ENCODE data around the gene NPY. TPM values are rescaled to one million over a fixed set of nuclear protein-coding genes. Genes with fewer than 3 reads are reported as not detected.

Gene NPY
- total RNA-seq, 4 donors from 2014 or later: 5.4 TPM; not detected in 3

DNA sequence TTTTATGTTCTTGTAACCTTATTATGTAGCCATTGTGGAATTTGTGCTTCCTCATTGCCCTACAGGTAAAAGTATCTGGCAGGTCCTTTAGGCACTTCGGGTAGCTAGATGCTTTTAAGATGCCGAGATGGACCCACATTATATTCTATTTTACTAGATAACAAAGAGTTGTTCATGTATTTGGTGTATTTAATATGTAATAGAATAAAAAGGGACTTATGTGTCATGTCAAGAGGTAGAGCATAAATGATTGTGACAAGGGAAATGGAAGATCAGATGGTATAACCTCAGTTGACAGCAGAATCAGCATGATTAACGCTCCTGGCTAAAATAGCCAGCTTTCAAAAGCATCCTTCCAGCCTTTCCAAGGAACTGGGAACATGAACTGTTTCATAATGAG, 50.6 kb downstream of the NPY start:
- H3K4me3 ChIP-seq: no peak overlapping the region
- H3K27me3 ChIP-seq: no peaks in the 10 kb centered on the region
- 90 to 91% methylated on average over 3 of the region's 3 CpGs for WGBS, 2 donors
- no peaks in the 10 kb centered on the region for H3K4me1 ChIP-seq
- TF ChIP-seq, protein P1, sequence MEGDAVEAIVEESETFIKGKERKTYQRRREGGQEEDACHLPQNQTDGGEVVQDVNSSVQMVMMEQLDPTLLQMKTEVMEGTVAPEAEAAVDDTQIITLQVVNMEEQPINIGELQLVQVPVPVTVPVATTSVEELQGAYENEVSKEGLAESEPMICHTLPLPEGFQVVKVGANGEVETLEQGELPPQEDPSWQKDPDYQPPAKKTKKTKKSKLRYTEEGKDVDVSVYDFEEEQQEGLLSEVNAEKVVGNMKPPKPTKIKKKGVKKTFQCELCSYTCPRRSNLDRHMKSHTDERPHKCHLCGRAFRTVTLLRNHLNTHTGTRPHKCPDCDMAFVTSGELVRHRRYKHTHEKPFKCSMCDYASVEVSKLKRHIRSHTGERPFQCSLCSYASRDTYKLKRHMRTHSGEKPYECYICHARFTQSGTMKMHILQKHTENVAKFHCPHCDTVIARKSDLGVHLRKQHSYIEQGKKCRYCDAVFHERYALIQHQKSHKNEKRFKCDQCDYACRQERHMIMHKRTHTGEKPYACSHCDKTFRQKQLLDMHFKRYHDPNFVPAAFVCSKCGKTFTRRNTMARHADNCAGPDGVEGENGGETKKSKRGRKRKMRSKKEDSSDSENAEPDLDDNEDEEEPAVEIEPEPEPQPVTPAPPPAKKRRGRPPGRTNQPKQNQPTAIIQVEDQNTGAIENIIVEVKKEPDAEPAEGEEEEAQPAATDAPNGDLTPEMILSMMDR (IDR thresholded peaks at IDR 0.05): no peak
- TF ChIP-seq POLR2A (IDR thresholded peaks at IDR 0.05) (no peak), EP300 (IDR thresholded peaks at IDR 0.05) (no peak)
- no peak for DNase-seq (ENCODE audit: low spot score in 2 of 2)
- no peaks in the 10 kb centered on the region for H3K36me3 ChIP-seq
- H3K27ac ChIP-seq: no peak overlapping the region
- no peaks in the 10 kb centered on the region for H3K9me3 ChIP-seq

GRCh38 chr7:24336461-24336860, 52.5 kb downstream of the NPY start:
- TF ChIP-seq, protein P1 (IDR thresholded peaks at IDR 0.05): no peak
- TF ChIP-seq POLR2A (IDR thresholded peaks at IDR 0.05): no peak
- H3K9me3 ChIP-seq: no peaks in the 10 kb centered on the region
- no peaks in the 10 kb centered on the region for H3K36me3 ChIP-seq
- H3K4me1 ChIP-seq: no peaks in the 10 kb centered on the region
- WGBS, 2 donors: 58 to 65% methylated on average over 8 of the region's 8 CpGs
- H3K4me3 ChIP-seq: no peak overlapping the region
- no peaks in the 10 kb centered on the region for H3K27me3 ChIP-seq
- DNase-seq (ENCODE audit: low spot score in 2 of 2): no peak
- no peak overlapping the region for H3K27ac ChIP-seq

- Histone ChIP-seq H3K9me3 (no peaks in the 10 kb centered on the region), H3K4me3 (no peak overlapping the region), H3K36me3 (no peaks in the 10 kb centered on the region), H3K27ac (no peak overlapping the region), H3K27me3 (no peaks in the 10 kb centered on the region), H3K4me1 (no peaks in the 10 kb centered on the region)
- no peak for DNase-seq (ENCODE audit: low spot score in 2 of 2)
- TF ChIP-seq, protein P1 (IDR thresholded peaks at IDR 0.05): no peak
- TF ChIP-seq EP300 (IDR thresholded peaks at IDR 0.05): no peak
- TF ChIP-seq POLR2A (IDR thresholded peaks at IDR 0.05): no peak
- 30 to 31% methylated on average over 6 of the region's 6 CpGs for WGBS, 2 donors
Observed at GRCh38 chr7:24337180-24337579, 53.2 kb downstream of the NPY start.

- TF ChIP-seq EP300 (IDR thresholded peaks at IDR 0.05) (no peak), POLR2A (IDR thresholded peaks at IDR 0.05) (no peak)
- TF ChIP-seq, protein P1 (IDR thresholded peaks at IDR 0.05): no peak
- no peak overlapping the region for H3K4me3 ChIP-seq
- DNase-seq (ENCODE audit: low spot score in 2 of 2): no peak
- 72 to 83% methylated on average over 5 of the region's 5 CpGs for WGBS, 2 donors
- no peaks in the 10 kb centered on the region for H3K9me3 ChIP-seq
- H3K27ac ChIP-seq: no peak overlapping the region
- H3K27me3 ChIP-seq: no peaks in the 10 kb centered on the region
- H3K4me1 ChIP-seq: no peaks in the 10 kb centered on the region
- H3K36me3 ChIP-seq: no peaks in the 10 kb centered on the region
Observed at GRCh38 chr7:24339575-24339974, 55.6 kb downstream of the NPY start.

DNA sequence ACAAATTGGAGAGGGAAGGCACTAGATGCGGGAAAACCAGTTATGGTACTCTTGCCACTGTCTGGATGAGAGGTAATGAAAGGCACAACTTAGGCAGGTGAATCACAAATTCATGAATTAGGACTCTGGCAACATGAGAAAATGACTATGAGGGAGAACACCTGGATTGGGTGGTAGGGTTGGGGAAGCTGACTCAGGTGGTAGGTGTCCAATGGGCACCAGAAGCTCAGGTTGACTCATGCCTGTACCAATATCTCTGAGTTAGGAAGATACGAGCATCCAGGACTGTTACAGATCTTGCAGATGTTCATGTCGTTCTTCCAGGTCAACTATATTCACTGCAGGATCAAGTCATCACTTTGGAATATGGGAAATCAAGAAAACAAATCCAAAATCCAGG, 56.7 kb downstream of the NPY start:
- WGBS, 2 donors: 79 to 84% methylated on average over 3 of the region's 3 CpGs

More for the DNA sequence above, 56.7 kb downstream of the NPY start:
- DNase-seq (ENCODE audit: low spot score in 2 of 2): no peak
- TF ChIP-seq, protein P1 (IDR thresholded peaks at IDR 0.05): no peak
- TF ChIP-seq POLR2A (IDR thresholded peaks at IDR 0.05): no peak
- TF ChIP-seq EP300 (IDR thresholded peaks at IDR 0.05): no peak
- Histone ChIP-seq H3K27ac (no peak overlapping the region), H3K4me1 (no peaks in the 10 kb centered on the region), H3K27me3 (no peaks in the 10 kb centered on the region), H3K4me3 (no peak overlapping the region), H3K36me3 (no peaks in the 10 kb centered on the region), H3K9me3 (no peaks in the 10 kb centered on the region)
